CD4-positive, CD25-positive, alpha-beta regulatory T cell (primary cell): ENCODE data around the gene CTBP2. TPM values are rescaled to one million over a fixed set of nuclear protein-coding genes. Genes with fewer than 3 reads are reported as not detected.

Experiments
- ATAC-seq, 2 donors: fragments of 150-1000 bp; cut with Tn5 transposase; one replicate each; pipeline ENCODE4 v1.10.0; 2021; ENCODE audit warnings: low read depth in 2 of 2, moderate number of reproducible peaks in 2 of 2, moderate library complexity in 1 of 2
- DNase-seq, 3 donors: peaks; one replicate each; pipeline versions ENCODE4 v3.0.0 to v3.0.0-alpha.2; 2012 to 2022; ENCODE audit warnings: mixed read lengths in 1 of 3
- H3K27ac ChIP-seq: one replicate; pipeline ENCODE4 v1.7.0; 2013; ENCODE audit warnings: mild to moderate bottlenecking, low read length; ENCODE audit not compliant: insufficient read depth, poor library complexity, severe bottlenecking
- H3K27me3 ChIP-seq: one replicate; pipeline ENCODE4 v1.7.0; 2013; ENCODE audit warnings: low read length; ENCODE audit not compliant: control insufficient read depth, insufficient read depth
- H3K36me3 ChIP-seq: one replicate; pipeline ENCODE4 v1.7.0; 2013; ENCODE audit warnings: mild to moderate bottlenecking, low read length, moderate library complexity; ENCODE audit not compliant: control insufficient read depth, insufficient read depth
- H3K4me1 ChIP-seq: 2 replicates; pipeline ENCODE4 v1.7.0; 2013; ENCODE audit warnings: mild to moderate bottlenecking, low read length; ENCODE audit not compliant: insufficient read depth, control insufficient read depth, poor library complexity, severe bottlenecking
- H3K4me3 ChIP-seq: one replicate; pipeline ENCODE4 v1.7.0; 2013; ENCODE audit warnings: low read depth, mild to moderate bottlenecking, low read length, moderate library complexity
- H3K9me3 ChIP-seq, 2 experiments: 1 replicate in 1 of 2; 2 replicates in 1 of 2; pipeline ENCODE4 v1.7.0; 2013; ENCODE audit warnings: low read length in 2 of 2, mild to moderate bottlenecking in 1 of 2, moderate library complexity in 1 of 2; ENCODE audit not compliant: control insufficient read depth in 2 of 2
- H3K27ac Mint-ChIP-seq, 3 donors: one replicate each; pipeline ENCODE4 v1.8.0; 2020 to 2022; ENCODE audit warnings: mild to moderate bottlenecking in 3 of 3, mixed read lengths in 3 of 3, moderate library complexity in 2 of 3
- H3K27me3 Mint-ChIP-seq: one replicate; pipeline ENCODE4 v1.8.0; 2022; ENCODE audit warnings: mild to moderate bottlenecking, mixed read lengths
- H3K36me3 Mint-ChIP-seq: one replicate; pipeline ENCODE4 v1.8.0; 2020; ENCODE audit warnings: mixed read lengths
- H3K4me1 Mint-ChIP-seq, 4 donors: one replicate each; pipeline ENCODE4 v1.8.0; 2020 to 2022; ENCODE audit warnings: mixed read lengths in 4 of 4, mild to moderate bottlenecking in 1 of 4
- H3K4me3 Mint-ChIP-seq, 4 donors: one replicate each; pipeline ENCODE4 v1.8.0; 2020 to 2022; ENCODE audit warnings: mild to moderate bottlenecking in 4 of 4, mixed read lengths in 4 of 4, moderate library complexity in 3 of 4
- H3K9me3 Mint-ChIP-seq, 7 donors: one replicate each; pipeline ENCODE4 v1.8.0; 2020 to 2022; ENCODE audit warnings: mixed read lengths in 7 of 7, mild to moderate bottlenecking in 3 of 7, moderate library complexity in 2 of 7
- polyA plus RNA-seq, 4 donors: library from polyadenylated mRNA; unstranded; fragments of 300-500 nt; fragmentation: Illumina TruSeq; gene quantifications; one replicate each; pipeline ENCODE4 v1.2.3, GENCODE V29; 2021
- total RNA-seq: library from RNA; stranded (reverse); gene quantifications from one replicate; pipeline ENCODE4 v1.2.3, GENCODE V29; 2022

CTBP2 gene
- total and polyA plus RNA-seq, 5 donors from 2014 or later, result 0.10 to 0.49 (median 0.13) TPM; not detected in 2

GRCh38 chr10:125011926-125012705, 148.2 kb downstream of the CTBP2 start:
- H3K27ac ChIP-seq, result no peak overlapping the region
- H3K27me3 ChIP-seq, result no peaks in the 10 kb centered on the region
- Mint-ChIP-seq H3K27me3 (peaks cover under 1% of the 10 kb centered on the region), H3K36me3 (no peaks in the 10 kb centered on the region), H3K4me1 (no peaks in the 10 kb centered on the region), H3K4me3 (no peak overlapping the region), H3K27ac (no peak overlapping the region), H3K9me3 (peaks cover 0 to 1% (median 0%) of the 10 kb centered on the region in 7 donors)
- ATAC-seq (no peak), DNase-seq (no peak)
- H3K36me3 ChIP-seq, result no peaks in the 10 kb centered on the region
- H3K4me1 ChIP-seq, result peaks cover 2% of the 10 kb centered on the region
- no peaks in the 10 kb centered on the region for H3K9me3 ChIP-seq
- H3K4me3 ChIP-seq, result no peak overlapping the region

DNA sequence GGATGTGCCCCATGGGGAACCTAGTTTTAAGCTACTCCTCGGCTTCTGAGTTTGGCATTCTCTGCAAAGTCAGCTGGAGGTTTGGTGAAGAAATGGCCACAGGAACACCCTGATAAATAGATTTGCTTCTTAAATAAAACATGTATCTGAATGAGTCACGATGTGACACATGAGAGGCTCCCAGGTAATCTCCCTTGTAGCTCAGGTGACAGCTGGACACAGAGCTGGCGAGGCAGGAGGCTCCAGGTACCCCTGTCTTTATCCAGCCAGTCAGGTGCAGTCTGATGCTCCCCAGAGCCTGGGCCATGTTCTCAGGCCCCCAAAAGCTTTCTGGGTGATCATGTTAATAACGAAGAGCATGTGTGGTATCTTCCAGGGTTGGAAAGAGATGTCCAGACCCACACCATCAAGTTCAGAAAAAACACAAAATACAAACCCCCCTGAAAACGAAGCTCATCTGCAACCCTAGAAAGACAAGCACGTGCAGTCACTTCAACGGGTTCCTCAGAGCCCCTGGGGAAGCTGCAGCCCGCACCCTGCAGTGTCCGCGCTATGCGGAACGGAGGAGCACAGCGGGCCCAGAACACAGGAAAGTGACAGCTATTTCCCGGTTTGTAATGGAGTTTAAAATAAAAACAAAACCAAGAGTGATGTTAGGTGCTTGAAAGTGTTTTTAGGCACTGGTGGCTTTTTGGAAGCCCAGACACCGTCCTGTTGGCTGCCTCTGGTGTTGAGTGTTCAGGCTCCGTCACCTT, 149.0 kb downstream of the CTBP2 start:
- no peaks in the 10 kb centered on the region for H3K9me3 ChIP-seq
- H3K4me3 ChIP-seq, result no peak overlapping the region
- Mint-ChIP-seq H3K36me3 (no peaks in the 10 kb centered on the region), H3K27ac (no peak overlapping the region), H3K27me3 (no peaks in the 10 kb centered on the region), H3K4me1 (no peaks in the 10 kb centered on the region), H3K9me3 (peaks cover 0 to 1% (median 0%) of the 10 kb centered on the region in 7 donors), H3K4me3 (no peak overlapping the region)
- H3K27ac ChIP-seq, result no peak overlapping the region
- peaks cover 2% of the 10 kb centered on the region for H3K4me1 ChIP-seq
- H3K27me3 ChIP-seq, result no peaks in the 10 kb centered on the region
- DNase-seq (no peak), ATAC-seq (no peak)
- no peaks in the 10 kb centered on the region for H3K36me3 ChIP-seq

DNA sequence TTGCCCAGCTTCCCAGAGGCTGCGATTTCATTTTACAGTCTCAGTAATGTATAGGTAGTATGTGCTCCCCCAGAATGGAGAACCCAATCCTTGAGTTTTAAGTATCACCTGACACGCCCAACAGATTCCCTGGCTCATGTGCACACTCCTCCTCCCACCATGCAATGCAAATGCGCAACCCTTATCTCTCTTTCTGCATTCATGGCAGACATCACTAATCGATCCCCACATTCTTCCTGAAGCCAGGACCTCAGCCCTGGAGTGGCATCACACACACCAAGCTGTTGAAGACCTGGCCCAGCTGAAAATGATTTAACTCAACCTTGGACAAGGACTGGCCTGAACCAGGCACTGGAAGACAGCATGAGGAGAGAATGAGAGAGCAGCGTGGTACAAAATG, 150.0 kb downstream of the CTBP2 start:
- H3K36me3 Mint-ChIP-seq, result no peaks in the 10 kb centered on the region
- peaks cover 2% of the 10 kb centered on the region for H3K4me1 ChIP-seq
- no peak for DNase-seq

DNA sequence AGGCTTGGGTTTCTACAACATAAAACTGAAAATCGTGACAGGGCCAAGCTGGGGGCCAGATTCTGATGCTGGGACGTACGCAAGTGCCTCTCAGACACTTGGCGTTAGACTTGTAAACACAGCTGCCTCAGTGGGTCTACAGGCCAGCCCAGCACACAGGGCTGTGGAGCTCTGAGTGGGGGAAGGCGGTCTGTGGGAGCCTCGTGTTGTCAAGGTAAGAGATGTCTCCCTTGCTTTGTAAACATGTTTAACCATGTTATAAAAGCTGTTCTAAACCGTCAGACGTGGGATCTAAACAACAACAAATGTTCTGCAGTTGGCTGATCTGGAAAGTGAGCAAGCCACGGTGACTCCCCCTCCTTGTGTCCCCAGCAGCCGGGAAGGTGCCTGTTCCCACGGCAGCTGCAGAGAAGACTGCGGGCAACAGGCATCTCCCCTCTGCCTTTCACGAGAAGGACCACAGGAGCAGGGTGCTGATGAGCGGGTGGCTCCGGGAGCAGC, 150.7 kb downstream of the CTBP2 start:
- H3K4me3 ChIP-seq, result no peak overlapping the region
- H3K9me3 Mint-ChIP-seq, result peaks cover 0 to 1% (median 0%) of the 10 kb centered on the region in 7 donors
- H3K36me3 ChIP-seq, result no peaks in the 10 kb centered on the region
- H3K4me1 ChIP-seq, result peaks cover under 1% of the 10 kb centered on the region
- H3K9me3 ChIP-seq, result no peaks in the 10 kb centered on the region
- H3K36me3 Mint-ChIP-seq, result no peaks in the 10 kb centered on the region
- H3K27me3 ChIP-seq, result no peaks in the 10 kb centered on the region
- no peaks in the 10 kb centered on the region for H3K4me1 Mint-ChIP-seq
- H3K27me3 Mint-ChIP-seq, result no peaks in the 10 kb centered on the region
- H3K27ac Mint-ChIP-seq, result no peak overlapping the region
- no peak overlapping the region for H3K27ac ChIP-seq
- H3K4me3 Mint-ChIP-seq, result no peak overlapping the region
- DNase-seq (no peak), ATAC-seq (no peak)

More for the DNA sequence above, 150.0 kb downstream of the CTBP2 start:
- H3K9me3 ChIP-seq, result no peaks in the 10 kb centered on the region
- Mint-ChIP-seq H3K9me3 (peaks cover 0 to 1% (median 0%) of the 10 kb centered on the region in 7 donors), H3K4me1 (no peaks in the 10 kb centered on the region), H3K4me3 (no peak overlapping the region), H3K27ac (no peak overlapping the region), H3K27me3 (no peaks in the 10 kb centered on the region)
- no peak for ATAC-seq
- no peak overlapping the region for H3K27ac ChIP-seq
- no peaks in the 10 kb centered on the region for H3K36me3 ChIP-seq
- H3K27me3 ChIP-seq, result no peaks in the 10 kb centered on the region
- H3K4me3 ChIP-seq, result no peak overlapping the region

DNA sequence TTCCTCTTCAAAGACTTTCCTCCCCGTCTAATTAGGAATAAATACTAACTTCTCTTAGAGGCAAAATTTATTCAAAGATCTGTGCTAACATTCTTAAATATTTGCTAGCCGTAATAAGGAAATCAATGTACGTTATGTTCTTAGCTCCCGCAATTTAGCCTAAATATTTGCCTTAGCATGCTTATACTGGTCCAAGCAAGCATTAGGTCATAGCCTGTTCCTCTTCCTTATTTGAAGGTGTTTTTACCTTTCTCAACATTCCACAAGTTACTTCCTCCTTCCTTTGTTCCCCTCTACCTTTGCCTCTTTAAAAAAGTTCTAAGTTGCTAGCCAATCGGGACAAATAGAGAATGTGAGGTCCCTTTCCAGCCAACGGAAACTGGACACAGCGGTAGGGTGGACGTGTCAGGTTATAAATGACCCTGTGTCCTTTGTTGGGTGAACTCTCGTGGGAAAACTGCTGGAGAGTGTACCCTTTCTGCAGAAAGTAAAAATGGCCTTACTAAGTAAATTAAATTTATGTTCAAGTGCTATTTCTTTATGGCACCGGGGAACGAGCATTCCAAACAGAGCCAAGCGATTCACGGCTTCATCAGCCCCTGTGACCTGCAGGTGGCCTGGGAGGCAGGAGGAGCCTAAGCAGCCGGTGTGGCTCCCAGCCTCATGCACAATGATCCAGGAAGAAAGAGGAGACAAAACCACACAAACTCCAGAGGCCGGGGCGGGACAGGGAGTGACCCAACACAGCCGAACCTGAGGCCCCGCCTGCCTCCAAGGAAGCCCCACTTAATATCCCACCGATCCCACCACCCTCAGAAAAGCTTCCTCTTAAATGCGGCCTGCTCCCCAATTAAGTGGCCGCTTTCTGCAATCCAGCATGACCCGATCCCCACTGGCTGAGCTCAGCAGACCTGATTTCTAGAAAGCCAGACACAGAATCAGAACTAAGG, 151.4 kb downstream of the CTBP2 start:
- ATAC-seq, result no peak
- H3K36me3 ChIP-seq, result no peaks in the 10 kb centered on the region
- H3K27me3 ChIP-seq, result no peaks in the 10 kb centered on the region
- no peak overlapping the region for H3K4me3 Mint-ChIP-seq
- no peaks in the 10 kb centered on the region for H3K4me1 ChIP-seq
- H3K27me3 Mint-ChIP-seq, result no peaks in the 10 kb centered on the region
- no peak overlapping the region for H3K4me3 ChIP-seq
- no peaks in the 10 kb centered on the region for H3K9me3 ChIP-seq
- no peak overlapping the region for H3K27ac Mint-ChIP-seq
- peaks cover 0 to 1% (median 0%) of the 10 kb centered on the region in 7 donors for H3K9me3 Mint-ChIP-seq
- no peak overlapping the region for H3K27ac ChIP-seq
- H3K4me1 Mint-ChIP-seq, result no peaks in the 10 kb centered on the region
- no peaks in the 10 kb centered on the region for H3K36me3 Mint-ChIP-seq
- no peak for DNase-seq

- Histone ChIP-seq H3K4me1 (no peaks in the 10 kb centered on the region), H3K9me3 (no peaks in the 10 kb centered on the region), H3K36me3 (no peaks in the 10 kb centered on the region), H3K27ac (no peak overlapping the region), H3K27me3 (no peaks in the 10 kb centered on the region), H3K4me3 (no peak overlapping the region)
- no peaks in the 10 kb centered on the region for H3K36me3 Mint-ChIP-seq
- H3K27me3 Mint-ChIP-seq, result no peaks in the 10 kb centered on the region
- no peak for DNase-seq
- no peak overlapping the region for H3K27ac Mint-ChIP-seq
- H3K4me1 Mint-ChIP-seq, result no peaks in the 10 kb centered on the region
- peaks cover 0 to 1% (median 0%) of the 10 kb centered on the region in 7 donors for H3K9me3 Mint-ChIP-seq
- no peak overlapping the region for H3K4me3 Mint-ChIP-seq
- ATAC-seq, result no peak
Observed at GRCh38 chr10:125007436-125007835, 152.9 kb downstream of the CTBP2 start.

- Mint-ChIP-seq H3K4me1 (no peaks in the 10 kb centered on the region), H3K4me3 (no peak overlapping the region), H3K36me3 (no peaks in the 10 kb centered on the region), H3K27ac (no peak overlapping the region), H3K27me3 (no peaks in the 10 kb centered on the region), H3K9me3 (peaks cover 0 to under 1% (median 0%) of the 10 kb centered on the region in 7 donors)
- Histone ChIP-seq H3K9me3 (no peaks in the 10 kb centered on the region), H3K36me3 (no peaks in the 10 kb centered on the region), H3K4me3 (no peak overlapping the region), H3K4me1 (no peaks in the 10 kb centered on the region), H3K27ac (no peak overlapping the region), H3K27me3 (no peaks in the 10 kb centered on the region)
- ATAC-seq (no peak), DNase-seq (no peak)
Observed at GRCh38 chr10:125006921-125007426, 153.4 kb downstream of the CTBP2 start.
